Spleen (tissue), 11 donors: ENCODE results near the gene RPP40. TPM values are rescaled to one million over a fixed set of nuclear protein-coding genes. Genes with fewer than 3 reads are reported as not detected.

ENCODE experiments used
- DNase-seq: peaks from one replicate; pipeline ENCODE4 v3.0.0-alpha.2; 2020
- H3K27ac ChIP-seq, 8 donors: fragments of 200-600 bp; sonication (generic) in 7 of 8; 1 replicate in 4 of 8; 2 replicates in 4 of 8; pipeline versions ENCODE4 v1.5.0 to v1.8.0; 2016 to 2021; ENCODE audit warnings: inconsistent platforms in 4 of 8, mild to moderate bottlenecking in 4 of 8, moderate library complexity in 1 of 8
- H3K27me3 ChIP-seq, 7 donors: fragments of 200-600 bp; sonication (generic) in 6 of 7; replicated peaks in 1 of 7; 1 replicate in 4 of 7; 2 replicates in 3 of 7; pipeline versions ENCODE4 v1.5.0 to v1.8.0; 2016 to 2021; ENCODE audit warnings: inconsistent platforms in 3 of 7, mild to moderate bottlenecking in 1 of 7
- H3K36me3 ChIP-seq, 6 donors: fragments of 200-600 bp; sonication (generic) in 5 of 6; 1 replicate in 4 of 6; 2 replicates in 2 of 6; pipeline versions ENCODE4 v1.5.0 to v1.8.0; 2016 to 2021; ENCODE audit warnings: inconsistent platforms in 2 of 6
- H3K4me1 ChIP-seq, 6 donors: fragments of 200-600 bp; sonication (generic) in 5 of 6; 1 replicate in 3 of 6; 2 replicates in 3 of 6; pipeline versions ENCODE4 v1.5.0 to v1.8.0; 2016 to 2021; ENCODE audit warnings: inconsistent platforms in 3 of 6
- H3K4me3 ChIP-seq, 8 donors: fragments of 200-600 bp; sonication (generic) in 7 of 8; 1 replicate in 4 of 8; 2 replicates in 4 of 8; pipeline versions ENCODE4 v1.5.0 to v1.8.0; 2016 to 2021; ENCODE audit warnings: inconsistent platforms in 4 of 8, mild to moderate bottlenecking in 4 of 8, moderate library complexity in 2 of 8
- H3K9me3 ChIP-seq, 8 donors: fragments of 200-600 bp; sonication (generic) in 7 of 8; 1 replicate in 4 of 8; 2 replicates in 4 of 8; pipeline versions ENCODE4 v1.5.0 to v1.8.0; 2016 to 2021; ENCODE audit warnings: inconsistent platforms in 4 of 8
- CTCF ChIP-seq, 11 experiments: fragments of 200-600 bp in 7 of 11; fragments of 450-650 bp in 4 of 11; sonication (generic) in 4 of 11; IDR thresholded peaks in 8 of 11; conservative IDR thresholded peaks in 3 of 11; 1 replicate in 7 of 11; 2 replicates in 4 of 11; pipeline versions ENCODE4 v1.4.0 to v1.8.0; 2016 to 2021; ENCODE audit warnings: antibody characterized with exemption in 11 of 11, inconsistent platforms in 4 of 11, mild to moderate bottlenecking in 1 of 11
- POLR2A ChIP-seq, 3 donors: fragments of 450-650 bp; IDR thresholded peaks; one replicate each; pipeline ENCODE4 v1.5.1; 2017; ENCODE audit warnings: antibody characterized with exemption in 3 of 3, mild to moderate bottlenecking in 1 of 3
- POLR2AphosphoS5 ChIP-seq, 3 donors: sonication (generic); formaldehyde crosslinking; IDR thresholded peaks; one replicate each; pipeline ENCODE4 v1.5.1; 2017; ENCODE audit warnings: antibody characterized with exemption in 3 of 3
- WGBS, 5 donors: extraction: QIAGEN DNeasy Blood & Tissue Kit in 3 of 5; methylation state at CpG; one replicate each; pipeline versions ENCODE4 v1.1.5 to v1.1.7; 2013 to 2018; 5-methylcytosine and 5-hydroxymethylcytosine counted together
- intact Hi-C: fragments of 100-400 bp; cut with DNase I; formaldehyde crosslinking; loops from one replicate; pipeline ENCODE4 v1.15.0; 2023; ENCODE audit warnings: low total_unique reads
- polyA plus RNA-seq, 3 donors: library from polyadenylated mRNA; stranded (reverse); fragments of 200-250 nt; gene quantifications; one replicate each; pipeline ENCODE4 v1.2.1, GENCODE V29; 2013
- total RNA-seq, 7 donors: library from RNA; depleted of rRNA in 3 of 7; stranded (reverse); fragments of >200 nt in 3 of 7; fragmentation: NEBNext Ultra II Directional in 4 of 7; extraction: Animal tissue kit (Norgen Biotek cat#: 25700) in 4 of 7; gene quantifications; one replicate each; pipeline versions ENCODE4 v1.1.0 to v1.2.1, GENCODE V29; 2016 to 2021
- donor health status: healthy with polysubstance abuse.
- donor health status: DM: no; HTN: no; CAD: no; lungs with moderate emphysema.
- donor health status: DM: no; HTN: no; CAD: no.
- donor health status: Bipolar disorder and iron deficiency.
- donor health status: healthy.
- donor health status: DM: no; HTN: no; CAD: no.
- donor health status: DM: yes; HTN: yes; CAD: no.

RPP40 gene
- total and polyA plus RNA-seq, 10 donors, result 4.2 to 16.6 (median 8.7) TPM

GRCh38 chr6:4957521-4958231, 46.2 kb downstream of the RPP40 start:
- H3K36me3 ChIP-seq, result peaks cover 0 to 37% (median 29%) of the 10 kb centered on the region in 6 donors
- TF ChIP-seq CTCF (IDR thresholded peaks at IDR 0.05 in 8 of 11, conservative IDR thresholded peaks at IDR 0.05 in 3 of 11) (no peak), POLR2A (IDR thresholded peaks at IDR 0.05) (no peak), POLR2AphosphoS5 (IDR thresholded peaks at IDR 0.05) (no peak)
- no peaks in the 10 kb centered on the region for H3K9me3 ChIP-seq
- H3K4me1 ChIP-seq, result no peaks in the 10 kb centered on the region
- no peak for DNase-seq
- 78 to 85% (median 80%) methylated on average over 9 of the region's 9 CpGs for WGBS, 5 donors
- no peak overlapping the region for H3K27ac ChIP-seq
- H3K27me3 ChIP-seq, result no peaks in the 10 kb centered on the region
- intact Hi-C loops, result no loop called here
- no peak overlapping the region for H3K4me3 ChIP-seq

DNA sequence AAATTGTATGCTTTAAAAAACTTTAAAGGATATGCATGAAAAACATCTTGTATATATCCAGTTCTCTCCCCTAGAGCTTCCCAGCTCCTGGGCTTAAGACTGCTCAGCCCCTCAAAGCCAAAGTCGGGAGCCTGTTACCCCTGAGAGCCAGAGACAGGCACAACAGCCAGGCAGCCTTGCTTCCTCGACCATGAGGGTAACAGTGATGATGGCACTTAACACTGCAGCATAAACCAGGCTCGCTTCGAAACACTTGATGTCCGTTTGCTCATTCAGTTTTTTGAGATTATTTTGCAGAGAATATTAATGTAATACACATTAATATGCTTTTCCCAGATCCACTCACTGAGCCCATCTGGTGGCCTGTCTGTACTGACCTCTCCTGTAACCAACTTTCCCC, 47.2 kb downstream of the RPP40 start:
- Histone ChIP-seq H3K4me3 (no peak overlapping the region), H3K27ac (no peak overlapping the region), H3K4me1 (no peaks in the 10 kb centered on the region), H3K9me3 (no peaks in the 10 kb centered on the region), H3K36me3 (peaks cover 0 to 48% (median 39%) of the 10 kb centered on the region in 6 donors), H3K27me3 (no peaks in the 10 kb centered on the region)
- DNase-seq, result no peak
- TF ChIP-seq POLR2AphosphoS5 (IDR thresholded peaks at IDR 0.05) (no peak), POLR2A (IDR thresholded peaks at IDR 0.05) (no peak), CTCF (IDR thresholded peaks at IDR 0.05 in 8 of 11, conservative IDR thresholded peaks at IDR 0.05 in 3 of 11) (no peak)
- 89 to 94% (median 92%) methylated on average over 5 of the region's 5 CpGs for WGBS, 5 donors
- intact Hi-C loops, result no loop called here

DNA sequence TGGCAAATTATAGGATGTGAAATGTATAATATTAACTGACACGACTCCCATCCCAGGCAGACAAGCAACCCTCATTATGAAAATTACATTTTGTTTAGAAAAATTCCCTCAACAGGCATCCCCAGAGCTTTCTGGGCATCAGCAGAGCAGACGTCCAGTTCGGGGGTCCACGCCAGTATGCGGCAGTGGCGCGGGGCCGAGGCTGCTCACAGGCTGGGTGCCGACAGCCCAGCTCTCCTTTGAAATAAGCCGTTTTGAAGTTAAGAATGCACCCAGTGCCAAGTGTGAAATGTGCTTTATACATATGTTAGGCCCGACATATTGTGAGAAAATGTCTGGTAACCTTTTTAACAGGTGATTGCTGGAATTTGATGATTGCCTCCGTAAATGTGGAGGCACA, 50.4 kb downstream of the RPP40 start:
- intact Hi-C loops, result no loop called here

More for the DNA sequence above, 50.4 kb downstream of the RPP40 start:
- no peaks in the 10 kb centered on the region for H3K9me3 ChIP-seq
- H3K27ac ChIP-seq, result no peak overlapping the region
- H3K4me1 ChIP-seq, result no peaks in the 10 kb centered on the region
- WGBS, 5 donors, result 94 to 97% (median 97%) methylated on average over 12 of the region's 12 CpGs
- TF ChIP-seq CTCF (IDR thresholded peaks at IDR 0.05 in 8 of 11, conservative IDR thresholded peaks at IDR 0.05 in 3 of 11) (no peak), POLR2AphosphoS5 (IDR thresholded peaks at IDR 0.05) (no peak), POLR2A (IDR thresholded peaks at IDR 0.05) (no peak)
- no peak for DNase-seq
- peaks cover 0 to 79% (median 57%) of the 10 kb centered on the region in 6 donors for H3K36me3 ChIP-seq
- H3K4me3 ChIP-seq, result no peak overlapping the region
- H3K27me3 ChIP-seq, result no peaks in the 10 kb centered on the region
